HG02798 (cell line): ENCODE measurements around the gene STARD10.
A peak's percentile ranks its signal among the peaks of the same experiment; 100 is the strongest.

Experiments used
- ATAC-seq: cut with Tn5 transposase; IDR thresholded peaks from one replicate; pipeline ENCODE4 v1.9.1; 2021; ENCODE audit warnings: mild to moderate bottlenecking; ENCODE audit not compliant: unreplicated experiment, poor library complexity

Gene STARD10

GRCh38 chr11:72826942-72827480 is 33.2 kb upstream of the STARD10 start:
- ATAC-seq, result no peak

- no peak for ATAC-seq
Observed at GRCh38 chr11:72826191-72826941, 32.5 kb upstream of the STARD10 start.

GRCh38 chr11:72825661-72826060 is 31.8 kb upstream of the STARD10 start:
- ATAC-seq, result no peak

GRCh38 chr11:72824811-72825505 is 31.1 kb upstream of the STARD10 start:
- no peak for ATAC-seq

- ATAC-seq, result no peak
Observed at GRCh38 chr11:72824020-72824419, 30.2 kb upstream of the STARD10 start.

GRCh38 chr11:72823105-72823804 is 29.4 kb upstream of the STARD10 start:
- no peak for ATAC-seq

GRCh38 chr11:72821920-72822799 is 28.3 kb upstream of the STARD10 start:
- ATAC-seq, result peak; percentile 28

- no peak for ATAC-seq
Observed at GRCh38 chr11:72821221-72821919, 27.5 kb upstream of the STARD10 start.

- ATAC-seq, result no peak
Observed at GRCh38 chr11:72820439-72821139, 26.7 kb upstream of the STARD10 start.

- no peak for ATAC-seq
Observed at GRCh38 chr11:72818971-72819370, 25.1 kb upstream of the STARD10 start.

- no peak for ATAC-seq
Observed at GRCh38 chr11:72817966-72818365, 24.1 kb upstream of the STARD10 start.

- ATAC-seq, result no peak
Observed at GRCh38 chr11:72816404-72816990, 22.6 kb upstream of the STARD10 start.

- peak; percentile 3 for ATAC-seq
Observed at GRCh38 chr11:72815110-72815618, 21.3 kb upstream of the STARD10 start.

GRCh38 chr11:72814286-72815109 is 20.7 kb upstream of the STARD10 start, which contains the start of gene ATG16L2:
TSS of gene ATG16L2 (plus strand) at chr11:72814411. CDS start at chr11:72814446, 35 bp downstream.
- peak; percentile 69 for ATAC-seq

- peak; percentile 61 for ATAC-seq
Observed at GRCh38 chr11:72813740-72814285, 20.0 kb upstream of the STARD10 start.

- ATAC-seq, result peak; percentile 26
Observed at GRCh38 chr11:72812967-72813739, 19.3 kb upstream of the STARD10 start.
